CD4-positive, alpha-beta T cell treated with Interleukin-21 for 1 hour (primary cell): ENCODE results near the gene ESYT2.

ENCODE experiments used
- DNase-seq: peaks from one replicate; pipeline ENCODE4 v3.0.0-alpha.2; 2020

The ESYT2 gene

DNA sequence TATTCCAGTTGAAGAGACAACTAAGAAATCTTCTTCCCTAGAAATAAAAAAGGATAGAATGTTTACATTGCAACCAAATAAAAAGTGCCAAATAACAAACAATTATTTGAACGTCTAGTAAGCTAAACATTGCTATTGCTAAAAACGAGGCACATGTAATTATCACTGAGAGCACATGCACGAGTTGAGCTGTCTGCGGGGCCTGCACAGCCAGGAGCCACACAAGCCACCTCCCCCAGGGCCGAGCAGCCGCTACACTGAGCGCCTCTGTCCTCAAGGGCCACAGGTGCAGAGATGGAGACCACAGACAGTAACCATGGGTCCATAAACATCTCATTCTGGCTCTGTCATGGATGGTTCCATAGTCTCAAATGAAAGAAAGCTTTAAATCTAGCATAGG lies 141.9 kb downstream of the ESYT2 start:
- DNase-seq: no peak

DNA sequence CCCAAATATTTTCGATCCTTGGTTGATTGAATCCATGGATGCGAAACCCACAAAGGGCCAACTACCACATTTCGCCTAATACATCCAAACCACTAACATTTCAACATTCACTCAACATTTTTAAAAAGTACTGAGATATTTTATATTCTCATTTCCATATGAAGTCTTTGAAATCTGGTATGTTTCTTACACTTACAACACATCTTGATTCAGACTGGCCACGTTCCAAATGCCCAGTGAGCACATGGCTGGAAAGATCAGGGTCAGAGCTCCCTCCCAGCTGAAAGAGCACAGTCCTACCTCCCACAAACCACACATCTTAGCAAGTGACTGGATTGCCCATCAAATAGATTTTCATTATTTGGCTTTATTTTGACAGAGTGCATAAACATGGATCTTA lies 143.6 kb downstream of the ESYT2 start:
- no peak for DNase-seq

DNA sequence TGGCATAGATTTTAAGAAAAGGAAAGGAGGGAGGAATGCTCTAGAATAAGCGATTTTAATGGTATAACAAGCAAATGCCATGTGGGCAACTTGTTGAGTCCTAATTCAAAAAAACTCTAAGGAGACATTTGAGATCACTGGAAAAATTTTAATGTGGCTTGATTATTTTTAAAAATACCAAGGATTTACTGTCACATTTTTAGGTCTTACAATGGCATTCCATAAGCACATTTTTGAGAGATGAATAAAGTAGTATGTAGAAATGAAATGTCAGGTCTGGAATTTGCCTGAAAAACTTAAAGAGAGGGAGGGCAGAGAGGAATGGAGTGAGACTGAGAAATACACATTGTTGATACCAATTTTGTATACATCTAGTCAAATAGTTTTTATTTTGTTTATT lies 145.0 kb downstream of the ESYT2 start:
- DNase-seq: no peak

DNA sequence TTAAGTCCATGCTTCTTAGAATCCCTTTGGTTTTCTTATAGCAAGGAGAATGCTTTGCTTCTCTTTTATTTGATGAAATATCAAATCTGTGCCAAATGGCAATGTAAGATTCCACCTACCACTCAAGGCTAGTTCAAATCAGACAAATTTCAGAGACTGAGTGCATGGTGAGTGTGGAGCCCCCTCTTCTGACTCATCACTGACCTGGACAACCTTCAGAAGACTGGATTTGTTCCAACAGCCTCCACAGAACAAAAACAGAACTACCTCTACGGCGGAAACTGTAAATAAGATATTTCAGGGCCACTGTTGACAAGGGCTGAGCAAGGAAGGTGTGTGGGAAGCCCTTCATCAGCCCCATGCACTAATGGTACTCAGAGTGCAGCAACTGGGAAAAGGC lies 145.8 kb downstream of the ESYT2 start:
- no peak for DNase-seq

DNA sequence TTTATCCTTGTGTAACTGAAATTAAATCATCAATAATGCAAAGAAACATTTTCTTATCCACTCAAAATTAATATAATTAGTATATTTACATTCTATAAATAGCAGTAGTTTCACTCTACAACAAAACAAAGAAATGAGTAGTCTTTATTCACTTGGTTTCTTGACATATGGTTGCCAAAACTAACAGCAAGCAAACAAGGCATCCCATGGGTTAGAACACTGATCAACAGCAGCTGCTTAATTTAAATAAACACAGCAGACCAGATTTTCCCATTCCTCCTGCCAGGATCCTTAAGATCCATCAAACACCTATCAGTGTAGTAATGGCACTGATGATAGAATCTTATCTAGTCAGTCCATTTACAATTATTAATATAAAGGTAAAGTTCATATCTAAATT lies 146.9 kb downstream of the ESYT2 start:
- no peak for DNase-seq
